Stimulated activated CD8-positive, alpha-beta memory T cell treated with anti-CD3 and anti-CD28 coated beads, Interleukin-4, amount 100 ng/mL, for 4 hours (primary cell): ENCODE measurements around the gene MTMR2.

Experiments used
- DNase-seq, 2 donors: peaks; one replicate each; pipeline ENCODE4 v3.0.0-alpha.2; 2020; ENCODE audit warnings: low read depth in 2 of 2, low spot score in 1 of 2

Gene MTMR2

DNA sequence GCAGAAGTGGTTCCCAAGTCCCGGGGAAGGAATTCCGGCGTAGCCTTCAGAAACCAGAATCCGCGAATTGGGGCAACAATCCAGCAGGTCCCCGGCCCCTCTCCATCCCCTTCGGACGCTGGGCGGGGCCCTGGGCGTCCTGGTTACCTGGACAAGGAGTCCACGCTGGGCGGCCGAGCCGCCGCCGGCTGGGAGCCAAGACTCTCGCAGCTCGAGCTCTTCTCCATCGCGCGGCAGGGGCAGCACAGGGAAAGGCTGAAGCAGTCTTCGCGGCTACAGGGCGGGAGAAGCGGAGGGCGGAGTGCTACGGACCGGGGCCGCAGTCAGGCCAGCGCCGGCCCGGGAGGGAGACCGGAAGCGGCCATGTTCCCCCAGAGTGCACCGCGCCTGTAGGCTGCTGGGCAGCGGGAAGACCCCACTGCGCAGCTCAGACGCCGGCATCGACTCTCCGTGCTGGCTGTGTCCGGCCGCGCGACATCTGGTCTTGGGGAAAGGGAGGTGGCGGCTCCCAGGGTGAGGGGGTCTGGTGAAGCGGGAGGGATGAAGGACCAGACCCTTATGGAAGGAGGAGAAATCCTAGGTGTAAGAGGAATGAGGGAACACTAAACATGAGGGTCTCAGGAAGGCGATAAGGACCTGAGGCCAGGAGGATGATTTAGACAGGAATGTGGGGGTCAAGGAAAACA is at the start of gene MTMR2:
Gene MTMR2 (minus strand): TSS at position 380 of the 686 bp plus-strand sequence. CDS start 153 bp downstream, at position 227.
- DNase-seq = peak; percentile 10 to 42

DNA sequence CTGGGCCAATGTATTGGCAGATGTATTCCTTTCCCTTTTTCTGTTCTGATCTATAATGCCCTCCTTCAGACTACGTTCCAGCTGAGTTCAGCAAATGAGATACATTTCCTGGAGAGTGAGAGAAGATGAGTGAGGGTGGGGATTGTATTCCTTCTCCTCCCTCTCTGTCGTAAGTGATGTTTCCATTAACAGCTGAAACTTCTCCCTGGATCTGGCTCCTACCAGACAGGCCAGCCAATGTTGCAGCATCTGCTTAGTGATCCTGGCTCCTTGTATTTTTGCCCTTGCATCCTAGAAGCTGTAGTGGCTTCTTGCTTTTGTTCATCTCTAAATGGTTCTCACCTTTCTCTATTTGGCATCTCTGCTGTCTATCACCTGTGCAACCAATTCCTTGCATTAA is 48.2 kb upstream of the MTMR2 start:
- DNase-seq = no peak

DNA sequence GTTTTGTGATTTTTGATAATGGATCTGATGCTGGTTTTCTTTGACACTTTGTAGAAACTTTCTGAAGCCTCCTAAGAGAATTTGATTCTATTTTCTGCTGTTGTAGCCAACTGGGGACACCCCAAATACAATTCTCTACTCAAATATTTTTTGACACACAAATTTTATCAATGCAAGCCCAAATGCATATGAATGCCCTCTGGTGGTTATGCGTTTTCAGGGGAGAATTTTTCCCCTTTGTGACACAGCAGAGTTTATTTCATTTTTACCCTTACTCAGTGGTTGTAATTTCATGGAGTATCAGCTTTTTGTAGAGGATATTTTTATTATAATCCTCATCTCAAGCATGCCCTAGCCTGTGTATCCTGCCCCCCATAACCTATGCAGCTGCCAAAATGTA is 44.7 kb upstream of the MTMR2 start:
- DNase-seq = no peak

DNA sequence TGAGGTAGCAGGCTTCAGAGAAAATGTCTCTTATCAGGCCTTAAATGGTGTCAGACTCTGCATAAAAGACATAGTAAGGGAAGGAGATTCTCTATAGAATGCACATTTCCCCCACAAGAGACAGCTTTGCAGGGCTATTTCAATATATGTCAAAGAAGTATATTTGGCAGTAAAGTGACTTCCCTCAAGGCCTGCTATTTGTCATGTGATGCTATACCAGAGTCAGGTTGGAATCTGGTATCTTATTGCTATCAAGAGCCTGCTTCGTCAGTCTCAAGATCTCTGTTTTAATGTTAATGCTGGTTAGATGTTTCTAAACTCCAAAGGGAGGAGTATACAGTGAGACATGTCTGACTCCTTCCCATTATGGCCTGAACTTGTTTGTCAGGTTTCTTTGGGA is 40.4 kb upstream of the MTMR2 start:
- DNase-seq = no peak

DNA sequence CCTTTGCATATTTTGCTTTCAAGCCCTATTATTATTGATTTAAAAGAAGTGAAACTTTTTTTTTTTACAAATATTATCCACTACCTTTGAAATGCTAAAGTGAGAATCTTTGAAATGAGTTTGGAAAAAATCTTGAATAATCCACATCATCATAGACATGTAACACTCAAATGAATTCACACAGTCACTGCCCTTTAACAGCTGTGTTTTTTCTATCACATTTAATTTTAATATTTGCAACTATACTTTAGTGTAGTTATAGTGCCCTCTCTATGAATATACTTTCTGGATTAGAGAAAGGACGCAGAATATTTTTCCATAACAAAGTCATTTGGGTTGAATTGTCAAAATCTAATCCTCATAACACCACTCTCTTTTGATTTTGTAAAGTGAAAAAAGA is 37.9 kb upstream of the MTMR2 start:
- no peak for DNase-seq

DNA sequence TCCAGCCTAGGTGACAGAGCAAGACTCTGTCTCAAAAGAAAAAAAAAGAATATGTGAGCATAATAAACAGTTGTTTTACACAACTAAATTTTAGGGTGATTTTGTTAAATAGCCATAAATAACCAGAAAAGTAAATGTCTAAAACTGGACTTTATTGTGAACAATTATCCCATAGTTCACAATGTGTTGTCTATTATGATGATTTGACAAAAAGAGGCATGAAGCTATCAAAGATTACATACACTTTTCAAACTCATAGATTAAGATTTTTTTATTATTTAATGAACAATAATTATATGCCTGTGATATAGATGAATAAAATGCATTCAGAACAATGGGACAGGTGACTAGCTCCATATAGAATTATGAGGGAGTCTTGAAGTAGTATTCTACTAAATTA is 27.0 kb upstream of the MTMR2 start:
- DNase-seq = no peak

DNA sequence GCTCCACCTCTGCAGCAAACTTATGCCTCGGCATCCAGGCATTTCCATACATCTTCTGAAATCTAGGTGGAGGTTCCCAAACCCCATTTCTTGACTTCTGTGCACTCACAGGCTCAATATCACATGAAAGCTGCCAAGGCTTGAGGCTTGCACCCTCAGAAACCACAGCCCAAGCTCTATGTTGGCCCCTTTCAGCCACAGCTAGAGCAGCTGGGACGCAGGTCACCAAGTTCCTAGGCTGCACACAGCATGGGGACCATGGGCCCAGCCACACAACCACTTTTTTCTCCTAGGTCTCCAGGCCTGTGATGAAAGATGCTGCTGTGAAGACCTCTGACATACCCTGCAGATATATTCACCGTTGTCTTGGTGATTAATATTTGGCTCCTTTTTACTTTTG is 24.7 kb upstream of the MTMR2 start:
- DNase-seq = no peak

DNA sequence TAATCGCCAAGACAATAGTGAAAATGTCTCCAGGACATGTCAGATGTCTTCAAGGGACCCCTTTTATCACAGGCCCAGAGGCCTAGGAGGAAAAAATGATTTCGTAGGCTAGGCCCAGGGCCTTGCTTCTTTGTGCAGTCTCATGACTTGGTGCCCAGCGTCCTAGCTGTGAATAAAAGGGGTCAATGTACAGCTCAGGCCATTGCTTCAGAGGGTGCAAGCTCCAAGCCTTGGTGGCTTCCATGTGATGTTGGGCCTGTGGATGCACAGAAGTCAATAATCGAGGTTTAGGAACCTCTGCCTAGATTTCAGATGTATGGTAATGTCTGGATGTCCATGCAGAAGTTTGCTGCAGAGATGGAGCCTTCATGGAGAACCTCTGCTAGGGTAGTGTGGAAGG is 20.7 kb upstream of the MTMR2 start:
- no peak for DNase-seq

DNA sequence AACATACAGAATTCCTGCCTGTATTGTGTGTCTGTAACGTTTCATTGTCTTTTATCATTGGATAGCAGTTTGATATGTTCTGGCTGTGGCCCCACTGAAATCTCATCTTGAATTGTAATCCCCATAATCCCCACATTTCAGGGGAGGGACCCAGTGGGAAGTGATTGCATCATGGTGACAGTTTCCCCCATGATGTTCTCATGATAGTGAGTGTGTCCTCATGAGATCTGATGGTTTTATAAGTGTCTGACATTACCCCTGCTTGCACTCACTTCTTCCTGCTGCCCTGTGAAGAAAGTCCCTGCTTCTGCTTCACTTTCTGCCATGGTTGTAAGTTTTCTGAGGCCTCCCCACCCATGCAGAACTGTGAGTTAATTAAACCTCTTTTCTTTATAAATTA is 19.6 kb upstream of the MTMR2 start:
- DNase-seq = no peak

DNA sequence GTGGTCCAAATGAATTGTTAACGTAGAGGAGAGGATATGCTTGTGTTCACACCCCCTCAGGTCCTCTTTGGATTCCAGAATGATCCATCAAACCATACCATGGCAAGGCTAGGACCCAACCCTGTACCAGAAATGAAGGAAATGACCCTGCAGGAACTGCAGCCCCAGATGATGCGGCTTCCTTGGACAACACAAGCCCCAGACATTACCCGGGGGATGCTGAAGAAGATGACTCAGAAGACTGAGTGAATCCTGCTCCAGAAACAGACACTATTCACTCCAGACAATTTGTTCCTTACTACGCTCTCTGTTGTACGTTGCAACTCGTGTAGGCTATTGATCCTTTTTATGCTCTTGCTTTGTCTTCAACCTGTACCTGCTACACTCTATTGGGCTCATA is 15.2 kb upstream of the MTMR2 start:
- no peak for DNase-seq

DNA sequence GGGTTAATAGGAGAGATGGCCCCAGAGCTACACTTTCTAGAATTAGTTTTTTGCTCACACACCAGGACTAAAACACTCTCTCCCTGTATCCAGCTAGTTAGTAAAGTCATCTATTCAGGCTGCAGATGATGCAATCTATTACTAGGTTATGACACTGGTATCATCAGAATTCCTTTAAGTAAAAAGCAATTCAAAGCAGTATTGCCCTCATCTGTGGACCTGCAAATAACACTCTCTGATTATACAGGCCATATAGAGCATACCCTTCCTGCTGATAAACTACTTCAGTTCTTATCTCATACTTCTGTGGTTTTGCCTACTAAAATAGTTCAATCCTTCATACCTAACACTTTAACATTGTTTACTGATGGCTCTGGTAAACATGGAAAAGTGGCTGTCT is 13.5 kb upstream of the MTMR2 start:
- no peak for DNase-seq

DNA sequence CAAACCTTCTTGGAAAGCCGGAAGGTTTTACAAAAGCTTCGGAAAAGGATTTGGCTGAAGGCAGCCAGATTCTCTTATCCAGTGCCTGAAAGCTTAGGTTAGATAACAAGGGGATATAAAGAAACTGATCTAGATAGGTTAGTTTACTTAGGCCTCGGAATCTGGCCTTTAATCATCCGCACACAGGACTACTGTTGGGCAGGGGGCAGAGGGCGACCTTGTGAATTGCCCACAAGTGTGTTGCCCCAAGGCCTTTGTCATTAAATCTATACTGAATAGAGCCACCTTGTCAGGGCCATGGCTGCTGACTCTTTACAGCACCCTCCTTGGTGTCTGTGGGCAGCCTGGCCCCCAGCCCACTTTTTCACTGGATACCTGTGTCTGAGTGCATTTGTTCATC is 9.7 kb upstream of the MTMR2 start:
- no peak for DNase-seq

DNA sequence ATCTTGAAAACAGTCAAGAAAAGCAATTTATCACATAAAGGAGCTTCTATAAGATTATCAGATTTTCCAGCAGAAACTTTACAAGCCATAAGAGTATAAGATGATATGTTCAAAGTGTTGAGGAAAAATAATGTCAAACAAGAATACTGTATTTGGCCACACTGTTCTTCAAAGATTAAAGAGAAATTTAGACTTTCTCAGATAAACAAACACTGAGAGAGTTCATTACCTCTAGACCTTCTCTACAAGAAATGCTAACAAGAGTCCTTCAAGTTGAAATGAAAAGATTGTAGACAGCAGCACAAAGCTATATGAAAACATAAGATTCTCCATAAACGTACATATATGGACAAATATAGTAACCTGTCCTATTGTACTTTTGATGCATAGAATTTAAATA is 8.0 kb upstream of the MTMR2 start:
- no peak for DNase-seq

DNA sequence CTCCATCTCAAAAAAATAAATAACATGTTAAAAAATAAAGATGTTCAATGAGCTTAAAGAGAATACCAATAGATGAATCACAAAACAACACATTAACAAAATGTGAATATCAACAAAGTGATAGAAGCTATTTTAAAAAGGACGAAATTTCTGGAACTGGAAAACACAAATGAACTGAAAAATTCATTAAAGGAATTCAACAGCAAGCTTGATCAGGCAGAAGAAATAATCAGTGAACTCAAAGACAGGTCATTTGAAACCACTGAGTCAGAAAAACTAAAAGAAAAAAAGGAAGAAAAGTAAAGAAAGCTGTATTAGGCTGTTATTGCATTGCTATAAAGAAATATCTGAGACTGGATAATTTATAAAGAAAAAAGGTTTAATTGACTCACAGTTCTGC is 7.0 kb upstream of the MTMR2 start:
- DNase-seq = no peak

DNA sequence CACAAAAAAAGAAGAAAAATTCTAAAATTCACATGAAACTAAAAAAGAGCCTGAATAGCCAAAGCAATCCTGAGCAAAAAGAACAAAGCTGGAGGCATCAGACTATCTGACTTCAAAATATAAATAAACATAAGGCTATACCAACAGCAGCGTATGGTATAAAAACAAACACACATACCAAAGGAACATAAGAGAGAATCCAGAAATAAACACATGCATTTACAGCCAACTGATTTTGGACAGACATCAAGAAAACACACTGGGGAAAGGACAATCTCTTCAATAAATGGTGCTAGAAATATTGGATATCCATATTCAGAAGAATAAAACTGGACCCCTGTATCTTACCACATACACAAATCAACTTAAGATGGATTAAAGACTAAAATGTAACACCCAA is 2.8 kb upstream of the MTMR2 start:
- no peak for DNase-seq

DNA sequence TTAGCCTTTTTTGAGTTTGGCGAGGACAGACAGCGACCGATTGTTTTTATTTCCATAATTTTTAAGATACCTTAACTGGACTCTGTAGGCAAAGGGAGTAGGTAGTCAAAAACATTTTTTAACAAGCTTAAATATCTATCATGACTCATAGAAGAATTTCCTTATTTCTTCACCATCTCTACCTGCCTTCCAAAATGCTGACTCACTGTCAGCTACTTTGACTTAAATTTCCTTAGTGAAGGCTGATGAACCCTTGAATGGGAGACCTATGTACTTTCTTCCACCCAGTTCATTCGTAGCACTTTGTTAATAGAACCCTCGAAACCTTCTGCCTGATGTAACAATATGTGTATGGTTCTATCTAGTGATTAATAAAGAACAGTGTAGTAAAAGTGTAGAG is 1.1 kb upstream of the MTMR2 start:
- no peak for DNase-seq

DNA sequence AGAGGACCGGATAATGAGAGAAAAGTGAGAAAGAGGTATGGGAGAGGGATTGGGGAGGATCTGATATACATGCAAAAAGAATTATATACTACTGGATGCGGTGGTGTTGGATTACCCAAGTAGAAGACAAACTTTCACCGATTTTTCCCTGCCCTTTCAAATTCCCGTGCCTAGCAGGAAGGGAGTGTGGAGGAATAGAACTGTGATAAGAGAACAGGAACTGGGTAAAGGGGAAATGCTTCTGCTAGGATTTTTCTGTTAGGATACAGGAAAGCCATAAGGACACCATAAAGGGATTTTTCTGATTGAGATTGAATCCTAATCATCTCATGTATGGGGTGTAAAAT is 480 bp upstream of the MTMR2 start:
- no peak for DNase-seq

DNA sequence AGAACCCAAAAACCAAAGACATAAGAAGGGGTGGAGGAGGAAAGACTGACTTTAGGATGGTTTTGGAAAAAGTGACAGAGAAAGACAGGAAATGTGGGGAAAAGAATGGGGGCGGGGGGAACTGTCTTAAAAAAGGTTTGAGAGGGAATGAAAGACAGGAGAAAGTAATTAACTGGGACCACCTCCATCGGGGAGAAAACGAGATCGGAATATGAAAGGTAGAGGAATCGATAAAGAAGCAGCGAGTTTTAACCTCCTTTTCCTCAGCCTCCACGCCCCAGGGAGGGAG is 524 bp downstream of the MTMR2 start:
- no peak for DNase-seq

DNA sequence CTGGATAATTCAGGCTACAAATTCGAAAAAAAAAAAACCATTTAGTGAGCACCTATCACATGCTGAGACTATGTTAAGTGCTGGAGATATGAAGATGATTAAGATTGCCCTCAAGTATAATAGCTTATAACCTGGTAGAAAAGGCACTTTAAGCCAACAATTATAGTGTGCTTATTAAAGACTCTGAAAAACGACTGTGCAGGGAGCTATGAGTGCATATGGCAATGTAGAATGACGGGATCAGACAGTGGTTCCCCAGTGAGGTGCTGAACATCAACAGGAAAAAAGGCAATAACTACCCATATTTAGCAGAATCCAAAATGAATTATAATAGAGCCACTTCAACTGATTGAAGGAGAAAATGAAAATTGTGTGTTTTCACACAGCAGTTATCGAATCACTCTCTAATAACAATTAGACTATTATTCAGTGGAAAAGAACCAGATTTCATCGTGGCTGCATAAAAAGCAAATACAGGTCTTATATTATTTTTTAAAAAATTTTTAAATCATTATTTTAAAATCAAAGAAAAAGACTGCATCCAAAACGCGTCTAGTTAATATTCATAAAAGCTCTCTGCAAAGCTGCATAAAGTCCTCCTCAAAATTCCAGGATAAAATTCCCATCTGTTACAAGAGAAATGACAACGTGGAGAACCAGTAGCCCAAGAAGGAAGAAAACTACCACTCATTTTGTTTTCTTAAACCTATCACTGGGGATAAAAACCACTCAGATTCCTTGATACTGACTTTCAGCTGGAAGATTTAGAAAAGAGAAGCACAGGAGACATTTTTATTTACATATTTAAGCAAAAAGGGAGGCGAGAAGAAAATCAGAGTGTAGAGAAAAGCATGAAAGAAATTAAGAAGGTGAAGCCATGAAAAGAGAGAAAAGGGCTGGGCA is 1.1 kb downstream of the MTMR2 start:
- DNase-seq = no peak

DNA sequence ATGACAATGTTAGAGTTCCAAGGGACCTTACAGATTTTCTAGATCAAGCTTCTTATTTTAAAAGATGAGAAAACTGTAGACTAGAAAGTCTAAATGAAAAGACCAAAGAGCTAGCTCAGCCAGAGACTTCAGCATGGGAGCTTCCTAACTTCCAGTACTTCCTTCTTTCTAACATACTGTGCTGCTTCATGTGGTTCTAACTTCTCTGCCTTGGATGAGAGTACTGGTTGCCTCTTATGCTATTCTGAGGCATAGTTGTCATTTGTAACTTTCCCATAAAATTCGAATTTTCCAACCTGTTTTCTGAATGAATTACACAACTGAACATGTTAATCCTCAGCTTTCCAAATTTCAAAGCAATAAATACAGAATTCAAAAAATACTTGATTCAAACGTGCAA is 1.8 kb downstream of the MTMR2 start:
- no peak for DNase-seq

DNA sequence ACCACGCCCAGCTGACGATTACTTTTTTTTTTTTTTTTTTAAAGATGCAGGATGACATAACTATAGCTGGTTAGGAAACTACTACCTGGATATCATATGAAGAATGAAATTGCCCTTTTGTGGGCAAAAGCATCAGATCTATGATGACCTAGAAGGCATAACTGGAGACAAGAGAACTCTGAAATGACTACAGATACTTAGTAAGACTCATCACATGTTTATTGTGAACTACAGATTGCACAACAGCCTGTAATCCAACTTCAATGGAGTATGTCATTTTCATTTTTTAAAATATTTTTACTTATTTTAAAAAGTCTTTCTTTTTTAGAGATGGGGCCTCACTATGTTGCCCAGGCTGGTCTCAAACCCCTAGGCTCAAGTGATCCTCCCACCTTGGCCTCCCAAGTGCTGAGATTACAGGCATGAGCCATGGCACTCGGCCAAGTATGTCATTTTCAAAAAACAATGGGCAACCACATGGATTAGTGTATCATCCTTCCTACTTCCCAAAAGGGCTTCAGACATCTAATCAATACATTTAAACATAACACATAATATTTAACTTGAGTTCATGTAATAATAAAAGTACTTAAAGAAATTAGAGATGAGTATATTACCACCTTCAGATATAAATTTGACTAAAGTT is 3.3 kb downstream of the MTMR2 start:
- DNase-seq = no peak

DNA sequence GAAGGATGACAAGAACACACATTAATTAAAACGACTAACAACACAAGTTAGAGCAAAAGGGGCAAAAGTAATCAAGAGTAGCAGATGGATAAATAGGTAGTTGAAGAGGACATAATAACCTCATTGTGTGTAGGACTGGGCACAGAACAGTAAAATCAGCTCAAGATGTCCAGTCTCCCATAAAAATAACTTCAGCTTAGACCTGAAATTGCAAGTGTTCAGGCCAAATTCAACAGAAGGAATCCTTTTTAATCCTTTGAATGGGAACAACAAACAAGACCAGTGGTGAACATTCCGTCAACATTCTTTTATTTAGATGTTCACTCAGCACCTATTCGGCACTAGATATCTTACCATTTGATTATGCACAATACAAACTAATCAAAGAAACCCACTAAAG is 4.4 kb downstream of the MTMR2 start:
- DNase-seq = no peak

DNA sequence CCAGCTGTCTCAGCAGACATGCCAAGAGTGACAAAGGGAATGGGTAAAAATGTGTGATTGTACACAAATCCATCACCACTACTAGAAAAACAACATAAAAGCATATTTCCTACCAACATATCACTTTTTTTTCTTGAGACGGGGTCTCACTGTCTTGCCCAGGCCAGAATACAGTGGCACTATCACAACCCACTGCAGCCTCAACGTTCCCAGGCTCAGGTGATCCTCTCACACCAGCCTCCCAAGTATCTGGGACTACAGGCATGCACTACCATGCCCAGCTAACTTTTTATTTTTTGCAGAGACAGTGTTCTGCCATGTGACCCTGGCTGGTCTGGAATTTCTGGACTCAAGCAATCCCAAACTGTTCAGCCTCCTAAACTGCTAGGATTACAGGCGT is 5.2 kb downstream of the MTMR2 start:
- DNase-seq = no peak
